SJSA1 (cell line): ENCODE data around the gene GAL3ST1. TPM values are rescaled to one million over a fixed set of nuclear protein-coding genes. Genes with fewer than 3 reads are reported as not detected.

Source experiments
- DNase-seq, 2 experiments: peaks; one replicate each; pipeline ENCODE4 v3.0.0-alpha.2; 2015 to 2020; ENCODE audit warnings: low spot score in 2 of 2, low read depth in 1 of 2
- H3K27ac ChIP-seq: fragments of 250-450 bp; sonication (Bioruptor Pico); 2 replicates; pipeline ENCODE4 v1.5.1; 2020; ENCODE audit warnings: mild to moderate bottlenecking, moderate library complexity
- H3K27me3 ChIP-seq: fragments of 250-450 bp; sonication (Bioruptor Pico); replicated peaks from 2 replicates; pipeline ENCODE4 v1.5.1; 2020; ENCODE audit warnings: mild to moderate bottlenecking, moderate library complexity
- H3K36me3 ChIP-seq: fragments of 250-450 bp; sonication (Bioruptor Pico); 2 replicates; pipeline ENCODE4 v1.5.1; 2020; ENCODE audit warnings: mild to moderate bottlenecking
- H3K4me1 ChIP-seq: fragments of 250-450 bp; sonication (Bioruptor Pico); replicated peaks from 2 replicates; pipeline ENCODE4 v1.6.1; 2021; ENCODE audit warnings: mild to moderate bottlenecking
- H3K4me3 ChIP-seq: fragments of 250-450 bp; sonication (Bioruptor Pico); 2 replicates; pipeline ENCODE4 v1.5.1; 2020; ENCODE audit warnings: mild to moderate bottlenecking
- H3K9me3 ChIP-seq: fragments of 250-450 bp; sonication (Bioruptor Pico); replicated peaks from 2 replicates; pipeline ENCODE4 v1.5.1; 2020; ENCODE audit warnings: mild to moderate bottlenecking
- total RNA-seq: library from RNA; depleted of rRNA; stranded (reverse); fragments of >200 nt; shearing (Covaris generic); gene quantifications from 2 replicates; pipeline ENCODE4 v1.2.3, GENCODE V29; 2014

The GAL3ST1 gene
- total RNA-seq, 1 experiment from 2014 or later = not detected

GRCh38 chr22:30523646-30524489, 50.6 kb downstream of the GAL3ST1 start:
- no peak overlapping the region for H3K4me3 ChIP-seq
- no peaks in the 10 kb centered on the region for H3K4me1 ChIP-seq
- no peaks in the 10 kb centered on the region for H3K36me3 ChIP-seq
- no peaks in the 10 kb centered on the region for H3K9me3 ChIP-seq
- H3K27ac ChIP-seq = no peak overlapping the region
- H3K27me3 ChIP-seq = peaks cover 9% of the 10 kb centered on the region
- no peak for DNase-seq

DNA sequence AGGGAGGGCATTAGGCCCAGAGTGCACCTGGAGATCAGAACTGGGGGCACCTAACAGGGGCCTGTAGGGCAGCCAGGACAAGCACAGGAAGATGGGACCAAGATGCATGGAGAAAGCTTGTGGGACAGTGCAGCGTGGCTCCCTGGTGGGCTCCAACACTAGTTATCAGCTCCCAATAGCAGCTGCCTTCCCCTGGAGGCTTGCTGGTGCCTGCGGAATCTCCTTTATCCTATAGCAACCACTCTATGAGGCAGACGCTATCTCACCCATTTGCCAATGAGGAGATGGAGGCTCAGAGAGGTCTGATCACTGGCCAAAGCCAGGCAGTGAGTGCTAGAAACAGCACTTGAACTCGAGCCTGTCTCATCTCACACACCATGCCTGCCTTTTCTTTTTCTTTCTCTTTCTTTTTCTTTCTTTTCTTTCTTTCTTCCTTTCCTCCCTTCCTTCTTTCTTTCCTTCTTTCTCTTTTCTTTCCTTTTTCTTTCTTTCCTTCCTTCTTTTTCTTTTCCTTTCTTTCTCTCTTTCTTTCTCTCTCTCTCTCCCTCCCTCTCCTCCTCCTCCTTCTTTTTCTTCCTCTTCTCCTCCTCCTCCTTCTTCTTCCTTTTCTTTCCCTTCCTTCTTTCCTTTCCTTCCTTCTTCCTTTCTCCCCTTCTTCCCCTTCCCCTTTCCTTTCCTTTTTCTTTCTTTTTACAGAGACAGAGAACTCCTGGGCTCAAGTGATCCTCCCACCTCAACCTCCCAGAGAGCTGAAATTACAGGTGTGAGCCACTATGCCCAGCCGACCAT, 52.9 kb downstream of the GAL3ST1 start:
- DNase-seq = no peak
- peaks cover 27% of the 10 kb centered on the region for H3K27me3 ChIP-seq
- no peaks in the 10 kb centered on the region for H3K4me1 ChIP-seq
- no peaks in the 10 kb centered on the region for H3K9me3 ChIP-seq
- H3K36me3 ChIP-seq = no peaks in the 10 kb centered on the region
- no peak overlapping the region for H3K27ac ChIP-seq
- H3K4me3 ChIP-seq = no peak overlapping the region

- H3K4me3 ChIP-seq = no peak overlapping the region
- no peaks in the 10 kb centered on the region for H3K9me3 ChIP-seq
- H3K27me3 ChIP-seq = peaks cover 27% of the 10 kb centered on the region
- no peak overlapping the region for H3K27ac ChIP-seq
- H3K4me1 ChIP-seq = no peaks in the 10 kb centered on the region
- no peaks in the 10 kb centered on the region for H3K36me3 ChIP-seq
- no peak for DNase-seq
Measured at GRCh38 chr22:30519842-30520425, 54.5 kb downstream of the GAL3ST1 start.

DNA sequence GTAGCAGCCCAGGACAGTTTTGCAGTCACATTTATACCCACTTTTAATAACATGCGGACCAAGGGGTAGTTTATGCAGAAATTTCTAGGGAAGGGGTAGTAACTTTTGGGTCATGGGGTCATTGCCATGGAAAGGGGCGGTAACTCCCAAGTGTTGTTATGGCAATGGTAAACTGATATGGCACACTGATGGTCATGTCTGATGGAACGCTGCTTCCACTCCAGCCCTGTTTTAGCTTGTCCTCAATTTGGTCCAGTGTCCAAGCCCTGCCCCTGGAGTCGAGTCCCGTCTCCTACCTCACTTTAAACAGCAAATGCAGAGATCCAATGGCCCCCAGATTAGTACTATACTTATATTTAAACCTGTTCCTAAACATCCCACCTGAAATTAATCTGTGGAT, 57.7 kb downstream of the GAL3ST1 start:
- peaks cover 4% of the 10 kb centered on the region; the same call in 1 of the 2 replicates for H3K9me3 ChIP-seq
- H3K4me3 ChIP-seq = no peak overlapping the region
- DNase-seq = no peak
- H3K4me1 ChIP-seq = no peaks in the 10 kb centered on the region
- peaks cover 18% of the 10 kb centered on the region for H3K27me3 ChIP-seq
- no peak overlapping the region for H3K27ac ChIP-seq
- H3K36me3 ChIP-seq = no peaks in the 10 kb centered on the region

GRCh38 chr22:30516273-30516672, 58.2 kb downstream of the GAL3ST1 start:
- no peak overlapping the region for H3K27ac ChIP-seq
- no peak for DNase-seq
- no peak overlapping the region for H3K4me3 ChIP-seq

DNA sequence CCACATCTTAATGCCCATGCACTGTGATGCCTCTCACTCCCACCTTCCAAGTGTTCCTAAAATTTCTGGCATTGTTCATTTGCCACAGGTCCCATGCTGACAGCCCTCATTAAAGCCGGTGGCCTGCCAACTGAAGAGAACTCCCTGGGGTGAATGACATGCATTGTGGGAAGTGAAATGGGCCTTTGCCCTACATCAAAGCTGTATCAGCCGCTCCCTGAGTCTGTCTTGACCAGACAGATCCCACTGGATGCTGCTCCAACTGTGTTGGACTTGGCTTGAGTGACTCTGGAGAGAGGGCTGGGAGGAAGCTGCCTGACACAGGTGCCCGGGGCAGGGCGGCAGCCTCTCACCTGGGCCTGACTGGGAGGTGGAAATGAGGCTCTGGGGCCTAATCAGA, 60.2 kb downstream of the GAL3ST1 start:
- H3K4me3 ChIP-seq = no peak overlapping the region
- H3K27me3 ChIP-seq = peaks cover 21% of the 10 kb centered on the region
- H3K9me3 ChIP-seq = peaks cover 4% of the 10 kb centered on the region; the same call in 1 of the 2 replicates
- H3K36me3 ChIP-seq = no peaks in the 10 kb centered on the region
- no peak overlapping the region for H3K27ac ChIP-seq
- no peaks in the 10 kb centered on the region for H3K4me1 ChIP-seq
- no peak for DNase-seq

More at GRCh38 chr22:30516273-30516672, 58.2 kb downstream of the GAL3ST1 start:
- Histone ChIP-seq H3K4me1 (no peaks in the 10 kb centered on the region), H3K27me3 (peaks cover 18% of the 10 kb centered on the region), H3K9me3 (peaks cover 4% of the 10 kb centered on the region; the same call in 1 of the 2 replicates), H3K36me3 (no peaks in the 10 kb centered on the region)

DNA sequence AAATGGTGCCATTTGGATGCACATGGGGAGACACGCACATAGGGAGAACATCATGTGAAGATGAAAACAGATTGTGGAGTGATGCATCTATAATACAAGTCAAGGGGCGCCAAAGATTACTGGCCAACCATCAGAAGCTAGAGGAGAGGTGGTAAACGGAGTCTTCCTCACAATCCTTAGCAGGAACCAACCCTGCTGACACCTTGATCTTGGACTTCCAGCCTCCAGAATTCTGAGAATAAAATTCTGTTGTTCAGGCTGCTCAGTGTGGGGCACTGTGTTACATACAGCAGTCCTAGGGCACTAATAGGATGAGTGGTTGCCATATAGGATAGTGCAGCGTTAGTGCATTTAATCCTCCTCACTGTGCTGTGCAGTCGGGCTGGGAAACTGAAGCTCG, 61.0 kb downstream of the GAL3ST1 start:
- H3K27ac ChIP-seq = no peak overlapping the region
- no peak for DNase-seq
- H3K4me1 ChIP-seq = no peaks in the 10 kb centered on the region
- H3K9me3 ChIP-seq = peaks cover 4% of the 10 kb centered on the region; the same call in 1 of the 2 replicates
- no peak overlapping the region for H3K4me3 ChIP-seq
- H3K27me3 ChIP-seq = peaks cover 17% of the 10 kb centered on the region
- no peaks in the 10 kb centered on the region for H3K36me3 ChIP-seq

DNA sequence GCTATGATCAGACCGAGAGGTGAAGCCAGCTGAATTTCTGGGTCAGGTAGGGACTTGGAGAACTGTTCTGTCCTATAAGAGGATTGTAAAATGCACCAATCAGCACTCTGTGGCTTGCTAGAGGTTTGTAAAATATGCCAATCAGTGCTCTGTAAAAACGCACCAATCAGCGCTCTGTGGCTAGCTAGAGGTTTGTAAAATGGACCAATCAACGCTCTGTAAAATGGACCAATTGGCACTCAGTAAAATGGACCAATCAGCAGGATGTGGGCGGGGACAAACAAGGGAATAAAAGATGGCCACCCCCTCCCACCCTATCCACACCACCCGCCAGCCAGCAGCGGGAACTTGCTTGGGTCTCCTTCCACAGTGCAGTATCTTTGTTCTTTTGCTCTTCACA, 62.6 kb downstream of the GAL3ST1 start:
- Histone ChIP-seq H3K4me1 (no peaks in the 10 kb centered on the region), H3K27ac (no peak overlapping the region), H3K4me3 (no peak overlapping the region), H3K27me3 (peaks cover 18% of the 10 kb centered on the region), H3K36me3 (no peaks in the 10 kb centered on the region), H3K9me3 (peaks cover 4% of the 10 kb centered on the region; the same call in 1 of the 2 replicates)
- no peak for DNase-seq

DNA sequence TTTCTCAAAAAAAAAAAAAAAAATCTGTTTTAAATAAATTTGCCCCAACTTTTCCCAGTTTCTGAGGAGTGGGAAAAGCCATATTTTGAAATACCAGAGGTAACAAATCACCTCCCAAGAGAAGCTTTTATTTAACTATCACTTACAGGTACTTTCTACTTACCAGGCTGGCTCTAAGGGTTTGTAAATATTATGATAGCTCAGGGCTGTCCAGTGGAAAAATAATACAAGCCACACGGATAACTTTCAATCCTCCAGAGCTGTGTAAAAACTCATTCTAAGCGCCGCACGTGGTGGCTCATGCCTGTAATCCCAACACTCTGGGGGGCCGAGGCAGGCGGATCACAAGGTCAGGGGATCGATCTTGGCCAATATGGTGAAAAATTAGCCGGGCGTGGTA, 63.4 kb downstream of the GAL3ST1 start:
- Histone ChIP-seq H3K27ac (no peak overlapping the region), H3K4me1 (no peaks in the 10 kb centered on the region)

DNA sequence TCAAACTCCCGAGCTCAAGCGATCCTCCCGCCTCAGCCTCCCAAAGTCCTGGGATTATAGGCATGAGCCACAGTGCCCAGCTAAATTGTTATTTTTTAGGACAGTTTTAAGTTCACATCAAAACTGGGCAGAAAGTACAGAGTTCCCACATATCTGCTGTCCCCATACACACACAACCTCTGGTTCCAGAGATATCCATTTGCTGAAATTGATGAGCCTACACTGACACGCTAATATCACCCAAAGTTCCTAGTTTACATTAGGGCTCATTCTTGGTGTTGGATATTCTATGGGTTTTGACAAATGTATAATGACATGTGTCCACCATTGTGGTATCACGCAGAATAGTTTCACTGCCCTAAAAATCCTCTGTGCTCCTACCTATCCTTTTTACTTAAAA, 66.2 kb downstream of the GAL3ST1 start:
- peaks cover 45% of the 10 kb centered on the region for H3K27me3 ChIP-seq
- H3K4me1 ChIP-seq = no peaks in the 10 kb centered on the region
- no peak overlapping the region for H3K27ac ChIP-seq
- DNase-seq = no peak
- no peaks in the 10 kb centered on the region for H3K36me3 ChIP-seq
- H3K4me3 ChIP-seq = no peak overlapping the region
- peaks cover under 1% of the 10 kb centered on the region; the same call in 1 of the 2 replicates for H3K9me3 ChIP-seq

More for the DNA sequence above, 63.4 kb downstream of the GAL3ST1 start:
- Histone ChIP-seq H3K27me3 (peaks cover 24% of the 10 kb centered on the region), H3K9me3 (peaks cover 4% of the 10 kb centered on the region; the same call in 1 of the 2 replicates), H3K36me3 (no peaks in the 10 kb centered on the region), H3K4me3 (no peak overlapping the region)
- no peak for DNase-seq

DNA sequence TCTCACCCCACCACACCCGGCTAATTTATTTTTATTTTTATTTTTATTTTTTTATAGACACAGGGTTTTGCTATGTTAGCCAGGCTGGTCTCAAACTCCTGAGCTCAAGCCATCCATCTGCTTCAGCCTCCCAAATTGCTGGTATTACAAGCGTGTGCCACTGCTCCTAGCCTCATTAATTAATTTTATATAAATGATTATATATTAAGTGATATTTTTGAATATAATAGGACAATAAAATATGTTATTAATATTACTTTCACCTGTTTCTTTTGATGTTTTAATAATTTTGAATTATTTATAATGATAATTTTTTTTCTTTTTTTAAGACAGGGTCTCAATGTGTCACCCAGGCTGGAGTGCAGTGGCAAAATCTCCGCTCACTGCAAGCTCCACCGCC, 66.8 kb downstream of the GAL3ST1 start:
- Histone ChIP-seq H3K36me3 (no peaks in the 10 kb centered on the region), H3K4me1 (no peaks in the 10 kb centered on the region), H3K27ac (no peak overlapping the region), H3K27me3 (peaks cover 48% of the 10 kb centered on the region), H3K4me3 (no peak overlapping the region), H3K9me3 (no peaks in the 10 kb centered on the region; the same call in 1 of the 2 replicates)
- no peak for DNase-seq

DNA sequence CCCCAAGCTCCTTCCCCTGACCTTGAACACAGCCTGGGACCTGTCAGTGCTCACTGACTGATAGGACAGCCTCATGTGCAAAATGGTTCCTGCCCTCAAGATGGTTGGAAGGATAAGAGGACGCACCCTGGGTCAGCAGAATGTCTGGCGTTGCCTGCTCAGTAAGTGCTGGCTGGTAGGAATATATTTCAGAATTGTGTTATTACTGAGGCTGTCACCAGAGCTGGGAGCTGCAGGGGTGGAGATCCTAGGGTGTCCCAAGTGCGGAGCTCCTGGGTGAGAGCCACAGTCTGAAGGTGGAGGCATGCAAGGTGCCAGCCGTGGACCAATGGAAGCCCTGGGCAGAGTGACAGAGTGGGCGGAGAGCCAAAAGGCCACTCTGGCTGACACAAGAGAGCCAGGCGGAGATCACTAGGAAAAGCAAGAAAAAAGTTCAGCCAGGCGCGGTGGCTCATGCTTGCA, 67.9 kb downstream of the GAL3ST1 start:
- H3K27me3 ChIP-seq = peaks cover 56% of the 10 kb centered on the region
- H3K4me1 ChIP-seq = no peaks in the 10 kb centered on the region
- no peak overlapping the region for H3K4me3 ChIP-seq
- H3K27ac ChIP-seq = no peak overlapping the region
- H3K9me3 ChIP-seq = no peaks in the 10 kb centered on the region
- no peaks in the 10 kb centered on the region for H3K36me3 ChIP-seq
- no peak for DNase-seq
